K562 (cell line): ENCODE data around the gene HES5. TPM values are rescaled to one million over a fixed set of nuclear protein-coding genes. Genes with fewer than 3 reads are reported as not detected.

ENCODE experiments used
- ATAC-seq: fragments of 200-7000 bp; cut with Tn5 transposase; 3 replicates; pipeline ENCODE4 v1.9.1; 2020; ENCODE audit warnings: moderate library complexity
- BruUV-seq: library from RNA; stranded (reverse); fragments of 400-500 nt; replicated peaks from 2 replicates; lab custom pipeline; 2021; lab: Mats Ljungman, UMichigan
- CTCF ChIA-PET: fragments of 300-600 bp; formaldehyde crosslinking; extraction: SDS; loops from one replicate; lab custom pipeline; 2021; ENCODE audit warnings: low intra/inter-chr PET ratio; lab: Yijun Ruan, JAX
- POLR2A ChIA-PET: fragments of 300-600, 350-650 bp; sonication (Branson Sonifier 250); formaldehyde crosslinking; extraction: SDS; loops from one replicate; lab custom pipeline; 2021; ENCODE audit warnings: antibody characterized with exemption, inconsistent platforms; lab: Yijun Ruan, JAX
- DNase-seq, 4 experiments: peaks; one replicate each; pipeline versions ENCODE4 v3.0.0 to v3.0.0-alpha.2; 2011 to 2018; ENCODE audit warnings: low spot score in 3 of 4, mixed read lengths in 3 of 4; ENCODE audit errors: extremely low read depth in 1 of 4
- FAIRE-seq: peaks from 2 replicates; lab custom pipeline; 2011; peaks lifted over from hg19 to GRCh38; lab: Jason Lieb, UNC
- H2AFZ ChIP-seq: 2 replicates; pipeline ENCODE4 v1.6.0; 2011; ENCODE audit warnings: low read depth, low read length, control low read depth, inconsistent platforms
- H3K27ac ChIP-seq: fragments of 200-600 bp; 3 replicates; pipeline ENCODE4 v1.8.0; 2011; ENCODE audit warnings: low read depth, mild to moderate bottlenecking, control low read depth, inconsistent platforms, low read length, moderate library complexity, mixed read lengths; ENCODE audit errors: extremely low read depth
- H3K27me3 ChIP-seq, 2 experiments: fragments of 300-600 bp in 1 of 2; 2 replicates in 1 of 2; 3 replicates in 1 of 2; pipeline versions ENCODE4 v1.6.0 to v1.8.0; 2011; ENCODE audit warnings: inconsistent platforms in 2 of 2, low read length in 2 of 2, mild to moderate bottlenecking in 1 of 2, mixed read lengths in 1 of 2, moderate library complexity in 1 of 2; ENCODE audit not compliant: control insufficient read depth in 2 of 2, insufficient read depth in 2 of 2
- H3K36me3 ChIP-seq: fragments of 300-600 bp; 3 replicates; pipeline ENCODE4 v1.8.0; 2011; ENCODE audit warnings: mild to moderate bottlenecking, low read length, inconsistent platforms; ENCODE audit not compliant: control insufficient read depth, insufficient read depth
- H3K4me1 ChIP-seq, 2 experiments: fragments of 200-600 bp in 1 of 2; replicated peaks in 1 of 2; 2 replicates in 1 of 2; 3 replicates in 1 of 2; pipeline versions ENCODE4 v1.5.1 to v1.8.0; 2011; ENCODE audit warnings: inconsistent platforms in 2 of 2, low read length in 2 of 2, mild to moderate bottlenecking in 1 of 2, mixed read lengths in 1 of 2, moderate library complexity in 1 of 2; ENCODE audit not compliant: control insufficient read depth in 2 of 2, insufficient read depth in 2 of 2
- H3K4me2 ChIP-seq: 2 replicates; pipeline ENCODE4 v1.6.1; 2011; ENCODE audit warnings: low read length, control low read depth, inconsistent platforms, mixed read lengths; ENCODE audit not compliant: insufficient read depth
- H3K4me3 ChIP-seq: fragments of 200-600 bp; sonication (generic), shearing (Covaris generic); 2 replicates; pipeline ENCODE4 v1.5.1; 2016; ENCODE audit warnings: control low read depth, inconsistent platforms
- H3K79me2 ChIP-seq: fragments of 200-600 bp; 3 replicates; pipeline ENCODE4 v1.8.0; 2011; ENCODE audit warnings: low read length, inconsistent platforms; ENCODE audit not compliant: control insufficient read depth, insufficient read depth
- H3K9ac ChIP-seq, 2 experiments: 2 replicates each; pipeline versions ENCODE4 v1.6.0 to v1.6.1; 2011; ENCODE audit warnings: low read depth in 2 of 2, low read length in 2 of 2, control low read depth in 1 of 2, inconsistent platforms in 1 of 2, mild to moderate bottlenecking in 1 of 2, mixed read lengths in 1 of 2; ENCODE audit not compliant: insufficient read depth in 1 of 2
- H3K9me1 ChIP-seq: one replicate; pipeline ENCODE4 v1.6.0; 2011; ENCODE audit warnings: inconsistent platforms, mild to moderate bottlenecking, low read length, moderate library complexity; ENCODE audit not compliant: control insufficient read depth, insufficient read depth
- H3K9me3 ChIP-seq: replicated peaks from 2 replicates; pipeline ENCODE4 v1.5.1; 2011; ENCODE audit warnings: low read depth, low read length, inconsistent platforms; ENCODE audit not compliant: control insufficient read depth, insufficient read depth
- H4K20me1 ChIP-seq: replicated peaks from 2 replicates; pipeline ENCODE4 v1.6.1; 2011; ENCODE audit warnings: low read length, inconsistent platforms, mixed read lengths; ENCODE audit not compliant: control insufficient read depth, insufficient read depth
- BHLHE40 ChIP-seq: IDR thresholded peaks from 2 replicates; pipeline ENCODE4 v1.6.1; 2011; ENCODE audit warnings: low read length, improper control_type of control experiment
- EGR1 ChIP-seq: fragments of 450-650 bp; conservative IDR thresholded peaks from 2 replicates; pipeline ENCODE4 v1.6.1; 2017; ENCODE audit warnings: mild to moderate bottlenecking
- PHF20 ChIP-seq: fragments of 450-650 bp; IDR thresholded peaks from 2 replicates; pipeline ENCODE4 v1.6.1; 2018; ENCODE audit not compliant: partially characterized antibody
- TRIM25 ChIP-seq: fragments of 450-650 bp; IDR thresholded peaks from 2 replicates; pipeline ENCODE4 v1.7.0; 2016; ENCODE audit warnings: borderline replicate concordance
- ZBTB9 ChIP-seq: fragments of 450-650 bp; formaldehyde crosslinking; IDR thresholded peaks from 2 replicates; pipeline ENCODE4 v1.4.0; 2020; ENCODE audit warnings: mild to moderate bottlenecking, moderate library complexity
- WGBS: fragments of 100-300 bp; shearing (Covaris generic); methylation state at CpG from one replicate; pipeline ENCODE4 v1.1.6; 2016; ENCODE audit warnings: low coverage, mixed read lengths; ENCODE audit not compliant: insufficient coverage; ENCODE audit errors: missing lambda C conversion rate; 5-methylcytosine and 5-hydroxymethylcytosine counted together
- in situ Hi-C: fragments of 300-500 bp; cut with MboI; formaldehyde crosslinking; loops from 4 replicates; pipeline ENCODE4 v1.15.0; 2018; ENCODE audit warnings: inconsistent platforms, mixed read lengths
- intact Hi-C: fragments of 100-400 bp; cut with micrococcal nuclease; formaldehyde crosslinking; loops from 2 replicates; pipeline ENCODE4 v1.14.2; 2022
- polyA plus RNA-seq, 8 experiments: library from polyadenylated mRNA; depleted of rRNA in 4 of 8; stranded (reverse) in 5 of 8; unstranded in 3 of 8; fragments of >200 nt; fragmentation: Nextera tagmentation in 2 of 8; fragmentation: Illumina TruSeq in 1 of 8; extraction: Ambion mirVana in 2 of 8; extraction: Trizol in 1 of 8; gene quantifications; 2 replicates each; pipeline versions ENCODE4 v1.2.1 to v1.2.3, GENCODE V29; 2011 to 2014; ENCODE audit warnings: inconsistent platforms in 1 of 8, missing spikeins in 1 of 8
- total RNA-seq, 7 experiments: library from RNA; depleted of rRNA in 6 of 7; stranded (reverse); fragments of >200 nt in 6 of 7; fragmentation: Illumina TruSeq in 2 of 7; extraction: Trizol in 2 of 7; gene quantifications; 2 replicates each; pipeline versions ENCODE4 v1.2.1 to v1.2.3, GENCODE V29; 2011 to 2021; ENCODE audit warnings: low replicate concordance in 1 of 7

HES5 gene
- total and polyA plus RNA-seq, 9 of the 15 experiments (the other 6 are each of a cell fraction or from before 2014, with no cell fraction given) = not detected

GRCh38 chr1:2481885-2482284 lies 48.2 kb downstream of the HES5 start (continued):
- TF ChIP-seq ZBTB9 (no peak), EGR1 (no peak), PHF20 (no peak)

- no TSS peak for BruUV-seq
- ATAC-seq = no peak
- no peak overlapping the region for H3K4me3 ChIP-seq
- peaks cover 19% of the 10 kb centered on the region for H4K20me1 ChIP-seq
- ChIA-PET POLR2A (interaction anchor here (1.2 kb wide), 1 partner anchor 12 kb away, joined by 4 read pairs; no protein-coding TSS in a partner anchor), CTCF (no interaction called here)
- intact Hi-C loops = no loop called here
- peaks cover 0 to 80% of the 10 kb centered on the region in 2 experiments; a peak in 3 of 5 replicates for H3K4me1 ChIP-seq
- H3K9me3 ChIP-seq = no peaks in the 10 kb centered on the region
- H3K9ac ChIP-seq = no peak overlapping the region
- in situ Hi-C loops = no loop called here
- peak; percentile 62 for TF ChIP-seq BHLHE40
- no peak for TF ChIP-seq TRIM25
- peaks cover 3% of the 10 kb centered on the region for H3K9me1 ChIP-seq
- H2AFZ ChIP-seq = no peak overlapping the region
- no peak for FAIRE-seq
- no peak overlapping the region for H3K27ac ChIP-seq
- no peaks in the 10 kb centered on the region for H3K36me3 ChIP-seq
- H3K79me2 ChIP-seq = no peaks in the 10 kb centered on the region
- H3K4me2 ChIP-seq = no peak overlapping the region
- H3K27me3 ChIP-seq = peaks cover 3 to 47% of the 10 kb centered on the region in 2 experiments; a peak in 3 of 5 replicates
- no peak for DNase-seq
- 3% methylated on average over 12 of the region's 12 CpGs for WGBS
These were observed 49.1 kb downstream of the HES5 start for GRCh38 chr1:2480986-2481364.
